ENCODE results near the gene ALK.

Gene ALK

GRCh38 chr2:29307519-29307918 lies 613.9 kb downstream of the ALK start:
- DNase-seq = no peak

GRCh38 chr2:29305762-29306161 lies 615.6 kb downstream of the ALK start:
- DNase-seq = no peak

GRCh38 chr2:29304399-29305060 lies 616.9 kb downstream of the ALK start:
- DNase-seq = no peak

- no peak for DNase-seq
Observed at GRCh38 chr2:29296585-29296984, 624.8 kb downstream of the ALK start.

- DNase-seq = no peak
Observed at GRCh38 chr2:29295845-29296244, 625.5 kb downstream of the ALK start.

- no peak for DNase-seq
Observed at GRCh38 chr2:29293830-29294438, 627.5 kb downstream of the ALK start.

- no peak for DNase-seq
Observed at GRCh38 chr2:29290293-29291047, 630.9 kb downstream of the ALK start.

GRCh38 chr2:29284671-29285070 lies 636.7 kb downstream of the ALK start:
- no peak for DNase-seq

GRCh38 chr2:29281916-29282247 lies 639.5 kb downstream of the ALK start:
- no peak for DNase-seq

- DNase-seq = no peak
Observed at GRCh38 chr2:29281086-29281915, 640.1 kb downstream of the ALK start.

GRCh38 chr2:29278966-29279365 lies 642.4 kb downstream of the ALK start:
- no peak for DNase-seq

GRCh38 chr2:29276151-29276550 lies 645.2 kb downstream of the ALK start:
- DNase-seq = no peak

- DNase-seq = no peak
Observed at GRCh38 chr2:29275186-29275585, 646.2 kb downstream of the ALK start.

- DNase-seq = no peak
Observed at GRCh38 chr2:29273685-29274611, 647.4 kb downstream of the ALK start.

- no peak for DNase-seq
Observed at GRCh38 chr2:29273004-29273684, 648.2 kb downstream of the ALK start.

GRCh38 chr2:29272311-29272710 lies 649.1 kb downstream of the ALK start:
- DNase-seq = no peak

GRCh38 chr2:29270701-29271121 lies 650.7 kb downstream of the ALK start:
- DNase-seq = no peak

- no peak for DNase-seq
Observed at GRCh38 chr2:29269765-29270109, 651.6 kb downstream of the ALK start.

GRCh38 chr2:29269095-29269764 lies 652.2 kb downstream of the ALK start:
- no peak for DNase-seq

- DNase-seq = no peak
Observed at GRCh38 chr2:29267720-29268119, 653.7 kb downstream of the ALK start.

- no peak for DNase-seq
Observed at GRCh38 chr2:29263886-29264285, 657.5 kb downstream of the ALK start.

Data from GF-D8 (cell line).